ENCODE data around the gene SAMD7.

GRCh38 chr3:169895072-169895471 lies 16.3 kb upstream of the SAMD7 start:
- no peak for TF ChIP-seq CTCF (IDR thresholded peaks at IDR 0.05)
- TF ChIP-seq POLR2A (IDR thresholded peaks at IDR 0.05), result no peak
